HUES64 (cell line): ENCODE measurements around the gene RIN1.
A peak's percentile ranks its signal among the peaks of the same experiment; 100 is the strongest.
"Not testable (repeated sequence)": the region's sequence is repeated elsewhere in the genome, so short reads cannot be mapped to it uniquely, and the experiment has no call there.

ENCODE experiments used
- H3K27ac ChIP-seq: 2 replicates; pipeline ENCODE4 v1.7.0; 2013; ENCODE audit warnings: low read depth, low read length, inconsistent platforms
- H3K27me3 ChIP-seq: 2 replicates; pipeline ENCODE4 v1.6.1; 2013; ENCODE audit warnings: mild to moderate bottlenecking, low read length; ENCODE audit not compliant: insufficient read depth
- H3K36me3 ChIP-seq: 2 replicates; pipeline ENCODE4 v1.6.1; 2013; ENCODE audit warnings: mild to moderate bottlenecking, low read length; ENCODE audit not compliant: insufficient read depth
- H3K4me1 ChIP-seq: 2 replicates; pipeline ENCODE4 v1.6.1; 2013; ENCODE audit warnings: mild to moderate bottlenecking, low read length, moderate library complexity; ENCODE audit not compliant: insufficient read depth
- H3K4me3 ChIP-seq: 2 replicates; pipeline ENCODE4 v1.5.1; 2013; ENCODE audit warnings: mild to moderate bottlenecking, low read length, moderate library complexity
- H3K9ac ChIP-seq: 2 replicates; pipeline ENCODE4 v1.6.1; 2013; ENCODE audit warnings: mild to moderate bottlenecking, low read depth, low read length
- H3K9me3 ChIP-seq: 2 replicates; pipeline ENCODE4 v1.6.1; 2013; ENCODE audit warnings: low read depth, low read length; ENCODE audit not compliant: insufficient read depth
- WGBS: fragments of 150-250, 120-280 bp; methylation state at CpG from one replicate; pipeline ENCODE4 v1.1.7; 2013; ENCODE audit warnings: missing lambda C conversion rate; 5-methylcytosine and 5-hydroxymethylcytosine counted together

The RIN1 gene

GRCh38 chr11:66322732-66323427 is 13.4 kb downstream of the RIN1 start:
- H3K27ac ChIP-seq = no peak overlapping the region
- H3K4me3 ChIP-seq = no peak overlapping the region
- no peak overlapping the region for H3K9ac ChIP-seq
- WGBS = 93% methylated on average over 11 of the region's 11 CpGs
- H3K27me3 ChIP-seq = no peaks in the 10 kb centered on the region
- no peaks in the 10 kb centered on the region for H3K36me3 ChIP-seq
- peaks cover 17% of the 10 kb centered on the region for H3K4me1 ChIP-seq
- H3K9me3 ChIP-seq = no peaks in the 10 kb centered on the region

GRCh38 chr11:66321606-66322005 is 14.6 kb downstream of the RIN1 start:
- peaks cover 23% of the 10 kb centered on the region for H3K4me1 ChIP-seq
- H3K36me3 ChIP-seq = no peaks in the 10 kb centered on the region
- no peaks in the 10 kb centered on the region for H3K9me3 ChIP-seq
- 93% methylated on average over 4 of the region's 4 CpGs for WGBS
- no peak overlapping the region for H3K27ac ChIP-seq
- no peak overlapping the region for H3K9ac ChIP-seq
- no peaks in the 10 kb centered on the region for H3K27me3 ChIP-seq
- H3K4me3 ChIP-seq = no peak overlapping the region

- not testable (repeated sequence) for H3K27ac ChIP-seq, H3K9me3 ChIP-seq, H3K36me3 ChIP-seq, H3K9ac ChIP-seq, H3K4me3 ChIP-seq, H3K27me3 ChIP-seq
- WGBS = 98% methylated on average over 4 of the region's 6 CpGs
- peaks cover 21% of the 10 kb centered on the region for H3K4me1 ChIP-seq
Observed at GRCh38 chr11:66320748-66321147, 15.5 kb downstream of the RIN1 start.

- H3K4me3 ChIP-seq, H3K9me3 ChIP-seq, H3K27me3 ChIP-seq, H3K27ac ChIP-seq, H3K9ac ChIP-seq, H3K36me3 ChIP-seq: not testable (repeated sequence)
- H3K4me1 ChIP-seq = peaks cover 21% of the 10 kb centered on the region
- WGBS = 95% methylated on average over 1 of the region's 2 CpGs
Observed at GRCh38 chr11:66320289-66320688, 15.9 kb downstream of the RIN1 start.

- WGBS = 84% methylated on average over 3 of the region's 3 CpGs
- no peaks in the 10 kb centered on the region for H3K36me3 ChIP-seq
- H3K4me3 ChIP-seq = no peak overlapping the region
- no peaks in the 10 kb centered on the region for H3K27me3 ChIP-seq
- H3K27ac ChIP-seq = peak overlapping the region; percentile 73; the same call in 1 of the 2 replicates
- H3K9ac ChIP-seq = peak overlapping the region; percentile 5; the same call in 1 of the 2 replicates
- H3K9me3 ChIP-seq = no peaks in the 10 kb centered on the region
- H3K4me1 ChIP-seq = peaks cover 20% of the 10 kb centered on the region
Observed at GRCh38 chr11:66318600-66318970, 17.6 kb downstream of the RIN1 start.

GRCh38 chr11:66317723-66318599 is 18.3 kb downstream of the RIN1 start:
- 53% methylated on average over 14 of the region's 16 CpGs for WGBS
- H3K4me3 ChIP-seq = 0 out of 2 replicates have a peak overlapping the region, but pooled peaks have one; percentile 14

GRCh38 chr11:66317322-66317722 is 18.9 kb downstream of the RIN1 start:
- peak overlapping the region; percentile 73; the same call in 1 of the 2 replicates for H3K27ac ChIP-seq
- no peaks in the 10 kb centered on the region for H3K36me3 ChIP-seq
- 0 out of 2 replicates have a peak overlapping the region, but pooled peaks have one; percentile 14 for H3K4me3 ChIP-seq
- H3K4me1 ChIP-seq = peaks cover 21% of the 10 kb centered on the region
- 29% methylated on average over 14 of the region's 14 CpGs for WGBS
- H3K9me3 ChIP-seq = no peaks in the 10 kb centered on the region
- H3K27me3 ChIP-seq = no peaks in the 10 kb centered on the region
- peak overlapping the region; percentile 54; the same call in 1 of the 2 replicates for H3K9ac ChIP-seq

More at GRCh38 chr11:66317723-66318599, 18.3 kb downstream of the RIN1 start:
- no peaks in the 10 kb centered on the region for H3K9me3 ChIP-seq
- peak overlapping the region; percentile 73; the same call in 1 of the 2 replicates for H3K27ac ChIP-seq
- no peaks in the 10 kb centered on the region for H3K36me3 ChIP-seq
- no peaks in the 10 kb centered on the region for H3K27me3 ChIP-seq
- peak overlapping the region; percentile 54; the same call in 1 of the 2 replicates for H3K9ac ChIP-seq
- H3K4me1 ChIP-seq = peaks cover 21% of the 10 kb centered on the region

GRCh38 chr11:66316849-66317251 is 19.4 kb downstream of the RIN1 start, which contains the start of gene CD248:
Gene CD248 (minus strand): TSS chr11:66317044. CDS start chr11:66317027, 17 bp downstream.
- WGBS = 18% methylated on average over 28 of the region's 29 CpGs
- no peaks in the 10 kb centered on the region for H3K27me3 ChIP-seq
- H3K27ac ChIP-seq = peak within 1 kb of the TSS; percentile 73; the same call in 1 of the 2 replicates
- peaks cover 21% of the 10 kb centered on the region for H3K4me1 ChIP-seq
- H3K9me3 ChIP-seq = no peaks in the 10 kb centered on the region
- H3K4me3 ChIP-seq = 0 out of 2 replicates have a peak within 1 kb of the TSS, but pooled peaks have one; percentile 14
- no peaks in the 10 kb centered on the region for H3K36me3 ChIP-seq
- peak within 1 kb of the TSS; percentile 54; the same call in 1 of the 2 replicates for H3K9ac ChIP-seq

GRCh38 chr11:66315921-66316811 is 20.1 kb downstream of the RIN1 start:
- H3K36me3 ChIP-seq = no peaks in the 10 kb centered on the region
- no peaks in the 10 kb centered on the region for H3K9me3 ChIP-seq
- WGBS = 89% methylated on average over 52 of the region's 52 CpGs
- no peaks in the 10 kb centered on the region for H3K27me3 ChIP-seq
- no peak overlapping the region for H3K27ac ChIP-seq
- no peak overlapping the region for H3K4me3 ChIP-seq
- H3K4me1 ChIP-seq = peaks cover 25% of the 10 kb centered on the region
- H3K9ac ChIP-seq = no peak overlapping the region

GRCh38 chr11:66315498-66315885 is 20.7 kb downstream of the RIN1 start:
- no peak overlapping the region for H3K27ac ChIP-seq
- H3K9me3 ChIP-seq = no peaks in the 10 kb centered on the region
- H3K4me3 ChIP-seq = no peak overlapping the region
- H3K9ac ChIP-seq = no peak overlapping the region
- WGBS = 95% methylated on average over 14 of the region's 14 CpGs
- no peaks in the 10 kb centered on the region for H3K36me3 ChIP-seq
- peaks cover 27% of the 10 kb centered on the region for H3K4me1 ChIP-seq
- no peaks in the 10 kb centered on the region for H3K27me3 ChIP-seq
